ENCODE results near the gene TRIM52. TPM values are rescaled to one million over a fixed set of nuclear protein-coding genes. Genes with fewer than 3 reads are reported as not detected.

The TRIM52 gene
- polyA plus RNA-seq, 1 donor from 2014 or later = 42.0 TPM

GRCh38 chr5:181234455-181235306, 26.3 kb downstream of the TRIM52 start:
- H3K27me3 ChIP-seq (ENCODE audit: insufficient read depth, low read depth, low read length) = no peaks in the 10 kb centered on the region
- peaks cover 15% of the 10 kb centered on the region for H3K36me3 ChIP-seq (ENCODE audit: insufficient read depth, low read length)
- no peaks in the 10 kb centered on the region for H3K9me3 ChIP-seq (ENCODE audit: low read length)
- H4K20me1 ChIP-seq (ENCODE audit: insufficient read depth) = no peaks in the 10 kb centered on the region
- no peak overlapping the region for H3K27ac ChIP-seq (ENCODE audit: low read length)
- no peak overlapping the region for H2AFZ ChIP-seq (ENCODE audit: low read depth, low read length)
- no peak overlapping the region for H3K4me2 ChIP-seq (ENCODE audit: low read length)
- no peak overlapping the region for H3K9ac ChIP-seq (ENCODE audit: low read length)
- H3K4me3 ChIP-seq (ENCODE audit: low read length) = no peak overlapping the region
- H3K9me2 ChIP-seq (ENCODE audit: insufficient read depth, low read length) = no peaks in the 10 kb centered on the region
- no peak for TF ChIP-seq RAD21 (conservative IDR thresholded peaks at IDR 0.05)
- no peak for TF ChIP-seq POLR2AphosphoS5 (IDR thresholded peaks at IDR 0.05)
- no peak for TF ChIP-seq MXI1 (conservative IDR thresholded peaks at IDR 0.05; ENCODE audit: poor library complexity, severe bottlenecking)
- H3F3A ChIP-seq (ENCODE audit: insufficient read depth, low read length, poor library complexity, severe bottlenecking) = no peaks in the 10 kb centered on the region
- H3K79me2 ChIP-seq (replicated peaks; ENCODE audit: insufficient read depth, low read length) = no peaks in the 10 kb centered on the region

GRCh38 chr5:181233801-181234454, 27.0 kb downstream of the TRIM52 start:
- TF ChIP-seq RAD21 (conservative IDR thresholded peaks at IDR 0.05) = no peak
- no peak for TF ChIP-seq TAF1 (IDR thresholded peaks at IDR 0.05; ENCODE audit: low read depth)
- TF ChIP-seq SMC3 (conservative IDR thresholded peaks at IDR 0.05; ENCODE audit: poor library complexity) = no peak
- no peak for TF ChIP-seq CTCF (IDR thresholded peaks at IDR 0.05; ENCODE audit: poor library complexity, severe bottlenecking)
- H3F3A ChIP-seq (ENCODE audit: insufficient read depth, low read length, poor library complexity, severe bottlenecking) = no peaks in the 10 kb centered on the region
- H3K27me3 ChIP-seq (ENCODE audit: insufficient read depth, low read depth, low read length) = no peaks in the 10 kb centered on the region
- H3K27ac ChIP-seq (ENCODE audit: low read length) = no peak overlapping the region
- no peak overlapping the region for H2AFZ ChIP-seq (ENCODE audit: low read depth, low read length)
- no peaks in the 10 kb centered on the region for H3K79me2 ChIP-seq (replicated peaks; ENCODE audit: insufficient read depth, low read length)
- H3K36me3 ChIP-seq (ENCODE audit: insufficient read depth, low read length) = peaks cover 13% of the 10 kb centered on the region
- H3K9me2 ChIP-seq (ENCODE audit: insufficient read depth, low read length) = no peaks in the 10 kb centered on the region
- H3K4me3 ChIP-seq (ENCODE audit: low read length) = no peak overlapping the region
- no peak overlapping the region for H3K9ac ChIP-seq (ENCODE audit: low read length)
- no peaks in the 10 kb centered on the region for H4K20me1 ChIP-seq (ENCODE audit: insufficient read depth)
- no peaks in the 10 kb centered on the region for H3K9me3 ChIP-seq (ENCODE audit: low read length)
- H3K4me2 ChIP-seq (ENCODE audit: low read length) = no peak overlapping the region

DNA sequence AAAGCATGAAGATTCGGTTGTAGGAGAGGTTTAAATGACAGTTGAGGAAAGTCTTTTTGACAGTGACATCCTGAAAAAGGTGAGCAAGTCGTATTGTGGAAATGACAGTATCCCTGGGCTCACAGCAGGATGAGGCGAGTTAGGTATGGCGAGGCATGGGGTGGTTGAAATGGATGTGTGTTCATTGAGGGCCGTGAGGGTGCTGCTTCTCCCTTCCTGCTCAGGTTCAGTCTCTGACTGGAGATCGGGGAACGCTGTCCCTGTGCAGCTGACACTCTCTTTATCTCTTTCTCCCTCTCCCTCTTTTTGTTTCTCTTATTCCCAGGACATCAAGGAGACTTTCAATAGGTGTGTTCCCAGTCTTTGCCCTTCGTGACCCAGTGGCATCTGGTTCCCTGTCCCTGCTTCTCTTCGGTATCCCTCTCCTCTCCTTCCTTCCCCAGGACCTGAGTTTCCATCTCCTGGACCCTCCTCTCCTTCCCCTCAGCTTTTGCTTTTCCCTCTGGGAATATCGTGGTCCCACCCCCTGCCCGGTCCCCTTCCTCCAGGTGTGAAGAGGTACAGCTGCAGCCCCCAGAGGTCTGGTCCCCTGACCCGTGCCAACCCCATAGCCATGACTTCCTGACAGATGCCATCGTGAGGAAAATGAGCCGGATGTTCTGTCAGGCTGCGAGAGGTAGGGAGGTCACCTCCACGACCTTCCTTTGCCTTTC, 27.7 kb downstream of the TRIM52 start:
- Histone ChIP-seq H3K27ac (ENCODE audit: low read length) (no peak overlapping the region), H3K4me2 (ENCODE audit: low read length) (no peak overlapping the region), H3K79me2 (replicated peaks; ENCODE audit: insufficient read depth, low read length) (no peaks in the 10 kb centered on the region), H3K9ac (ENCODE audit: low read length) (no peak overlapping the region), H3K4me3 (ENCODE audit: low read length) (no peak overlapping the region), H4K20me1 (ENCODE audit: insufficient read depth) (no peaks in the 10 kb centered on the region), H3K36me3 (ENCODE audit: insufficient read depth, low read length) (peaks cover 10% of the 10 kb centered on the region), H3K9me3 (ENCODE audit: low read length) (no peaks in the 10 kb centered on the region), H3F3A (ENCODE audit: insufficient read depth, low read length, poor library complexity, severe bottlenecking) (no peaks in the 10 kb centered on the region), H3K27me3 (ENCODE audit: insufficient read depth, low read depth, low read length) (no peaks in the 10 kb centered on the region), H3K9me2 (ENCODE audit: insufficient read depth, low read length) (no peaks in the 10 kb centered on the region), H2AFZ (ENCODE audit: low read depth, low read length) (no peak overlapping the region)
- no peak for TF ChIP-seq CTCF (IDR thresholded peaks at IDR 0.05; ENCODE audit: poor library complexity, severe bottlenecking)
- TF ChIP-seq EP300 (conservative IDR thresholded peaks at IDR 0.05; ENCODE audit: poor library complexity, severe bottlenecking) = no peak
- no peak for TF ChIP-seq POLR2AphosphoS5 (IDR thresholded peaks at IDR 0.05)
- no peak for TF ChIP-seq EZH2 (IDR thresholded peaks at IDR 0.05; ENCODE audit: borderline replicate concordance, insufficient read depth, low read length, poor library complexity, severe bottlenecking)
- no peak for TF ChIP-seq TAF1 (IDR thresholded peaks at IDR 0.05; ENCODE audit: low read depth)
- no peak for TF ChIP-seq MXI1 (conservative IDR thresholded peaks at IDR 0.05; ENCODE audit: poor library complexity, severe bottlenecking)
- TF ChIP-seq RAD21 (conservative IDR thresholded peaks at IDR 0.05) = no peak
- no peak for TF ChIP-seq REST (IDR thresholded peaks at IDR 0.05; ENCODE audit: borderline replicate concordance)
- TF ChIP-seq SMC3 (conservative IDR thresholded peaks at IDR 0.05; ENCODE audit: poor library complexity) = no peak
